Parietal lobe (tissue), 1 donor: Measurements from ENCODE around the gene RHOC. TPM values are rescaled to one million over a fixed set of nuclear protein-coding genes. Genes with fewer than 3 reads are reported as not detected.

Source experiments
- total RNA-seq: library from RNA; depleted of rRNA; stranded (reverse); fragments of >200 nt; gene quantifications from one replicate; pipeline ENCODE4 v1.2.3, GENCODE V29; 2014

RHOC gene
- total RNA-seq, result 30.7 TPM

DNA sequence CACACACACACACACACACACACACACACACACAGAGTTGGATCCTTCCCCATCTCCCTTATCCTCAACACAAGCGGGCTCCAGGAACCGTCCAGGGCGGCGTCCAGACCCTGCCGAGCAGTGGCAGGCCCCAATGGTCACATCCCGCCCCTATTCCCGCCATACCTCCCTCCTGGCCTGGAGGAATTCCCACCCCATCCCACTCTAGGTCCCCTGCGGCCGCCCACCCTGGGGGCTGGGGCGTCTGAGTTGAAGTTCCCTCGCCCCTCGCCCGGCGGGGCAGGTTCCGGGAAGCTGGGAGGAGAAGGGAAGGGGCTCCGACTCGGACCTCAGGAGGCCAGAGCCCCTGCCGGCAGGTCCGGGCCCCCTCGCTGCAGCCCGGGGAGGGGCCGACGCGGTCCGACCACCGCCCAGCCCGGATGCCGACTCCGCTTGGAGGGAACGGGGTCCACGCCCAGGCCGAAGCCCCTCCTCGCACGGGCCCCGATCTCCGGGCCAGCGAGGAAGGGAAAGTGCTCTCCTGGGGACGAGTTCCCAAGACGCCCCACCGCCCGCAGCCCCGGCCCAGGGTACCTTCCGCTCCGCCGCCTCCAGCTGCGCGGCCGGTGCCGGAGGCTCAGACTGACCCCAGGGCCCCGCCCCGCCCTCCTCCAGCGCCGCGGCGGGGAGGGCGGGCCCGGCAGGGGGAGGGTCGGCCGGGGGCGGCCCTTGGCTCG is at the start of gene RHOC:
TSS of gene RHOC (minus strand) at position 623 of the 716 bp plus-strand sequence. CDS start 3,328 bp downstream, outside the sequence.

DNA sequence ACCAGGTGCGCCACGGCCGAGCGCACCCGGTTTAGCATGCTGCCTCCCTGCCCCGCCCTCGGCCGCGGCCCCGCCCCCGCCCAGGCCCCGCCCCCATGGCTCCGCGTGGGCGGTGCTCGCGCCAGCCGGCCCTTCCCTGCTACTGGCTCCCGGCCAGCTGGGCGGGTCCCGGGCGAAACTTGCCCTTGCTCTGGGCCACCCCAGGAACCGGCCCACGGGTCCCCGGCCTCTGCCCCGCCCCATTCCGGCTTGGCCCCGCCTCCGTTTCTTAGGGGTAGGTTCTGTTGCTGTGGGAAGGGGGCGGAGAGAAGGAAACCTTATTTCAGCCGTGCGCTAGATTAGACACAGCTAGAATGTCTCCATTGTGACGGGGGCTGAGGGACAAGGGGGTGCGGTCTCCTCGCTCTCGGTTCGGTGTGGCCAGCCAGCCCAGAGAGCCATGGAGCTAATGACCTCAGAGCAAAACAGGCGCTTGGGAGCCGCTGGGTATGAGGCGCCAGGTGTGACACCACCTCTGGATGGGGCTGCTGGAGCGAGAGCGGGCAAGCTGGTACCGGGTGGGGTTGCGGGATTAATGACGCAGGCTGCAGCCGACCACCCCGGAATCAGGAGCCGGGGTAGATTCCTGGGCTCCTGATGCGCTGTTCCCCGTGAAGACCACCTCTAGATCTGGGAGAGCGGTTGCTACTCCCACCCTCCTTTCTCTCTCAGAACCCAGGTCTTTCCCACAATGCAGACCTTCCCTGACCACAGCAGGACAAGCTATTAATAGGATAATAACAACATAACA is 8.5 kb upstream of the RHOC start, which contains the start of gene PPM1J:
TSS of gene PPM1J (minus strand) at position 69 of the 790 bp plus-strand sequence. CDS start at position 38, 31 bp downstream.

DNA sequence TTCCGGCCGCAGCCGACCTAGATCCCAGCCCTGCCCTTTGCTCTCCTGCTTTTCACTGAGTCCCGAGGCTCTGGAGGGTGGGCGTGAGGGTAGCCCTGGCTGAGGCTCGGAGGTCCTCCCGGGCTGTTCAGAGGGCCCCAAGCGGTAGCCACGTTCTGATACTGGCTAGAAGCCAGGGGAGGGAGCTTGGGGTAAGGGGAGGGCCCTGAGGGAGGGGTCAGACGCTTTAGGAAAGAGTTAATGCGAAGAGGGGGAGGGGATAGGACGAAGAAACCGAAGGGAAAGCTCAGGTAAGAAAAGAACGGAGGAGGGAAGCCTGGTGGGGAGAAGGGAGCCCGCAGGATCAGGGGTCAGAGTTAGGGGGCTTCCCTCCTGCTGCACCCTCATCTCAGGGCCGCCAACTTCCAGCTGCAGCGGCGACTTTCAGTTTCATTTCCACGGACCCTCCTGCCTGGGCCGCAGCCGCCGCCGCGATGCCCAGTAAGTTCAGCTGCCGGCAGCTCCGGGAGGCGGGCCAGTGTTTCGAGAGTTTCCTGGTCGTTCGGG is 32.4 kb downstream of the RHOC start, which contains the start of gene MOV10:
TSS of gene MOV10 (plus strand) at position 220 of the 546 bp plus-strand sequence. CDS start at position 474, 254 bp downstream.

Other genes starting within 250 kb of the RHOC start
- gene WNT2B, start 198.2 kb downstream of the RHOC start, total RNA-seq, result 5.6 TPM
- 49.8 TPM for gene ST7L, start 88.0 kb downstream of the RHOC start, total RNA-seq
- gene CAPZA1, start 87.3 kb downstream of the RHOC start, total RNA-seq, result 110 TPM
- 9.1 TPM for gene MOV10, start 32.5 kb downstream of the RHOC start, total RNA-seq
- 3.4 TPM for gene PPM1J, start 8.2 kb upstream of the RHOC start, total RNA-seq
- 58.5 TPM for gene SLC16A1, start 249.1 kb upstream of the RHOC start, total RNA-seq